Vagina (tissue), 2 donors: ENCODE measurements around the gene IGDCC3. TPM values are rescaled to one million over a fixed set of nuclear protein-coding genes. Genes with fewer than 3 reads are reported as not detected.

Experiments
- DNase-seq, 2 donors: peaks; one replicate each; pipeline ENCODE4 v3.0.0-alpha.2; 2017; ENCODE audit errors: extremely low spot score in 2 of 2
- H3K27ac ChIP-seq: fragments of 200-600 bp; sonication (generic); one replicate; pipeline ENCODE4 v1.5.1; 2019
- H3K27me3 ChIP-seq: fragments of 200-600 bp; sonication (generic); one replicate; pipeline ENCODE4 v1.5.1; 2019
- H3K36me3 ChIP-seq, 2 donors: fragments of 200-600 bp; sonication (generic); one replicate each; pipeline ENCODE4 v1.5.1; 2017 to 2019
- H3K4me1 ChIP-seq: fragments of 200-600 bp; sonication (generic); one replicate; pipeline ENCODE4 v1.5.1; 2019
- H3K4me3 ChIP-seq, 2 donors: fragments of 200-600 bp; sonication (generic); 1 replicate in 1 of 2; 2 replicates in 1 of 2; pipeline ENCODE4 v1.5.1; 2016 to 2019
- H3K9me3 ChIP-seq: fragments of 200-600 bp; sonication (generic); one replicate; pipeline ENCODE4 v1.5.1; 2019
- POLR2A ChIP-seq, 2 donors: fragments of 450-650 bp; IDR thresholded peaks; one replicate each; pipeline ENCODE4 v1.6.1; 2017; ENCODE audit warnings: antibody characterized with exemption in 2 of 2, mild to moderate bottlenecking in 2 of 2, moderate library complexity in 2 of 2
- POLR2AphosphoS5 ChIP-seq, 2 donors: sonication (generic); formaldehyde crosslinking; IDR thresholded peaks; one replicate each; pipeline ENCODE4 v1.9.0; 2017; ENCODE audit warnings: antibody characterized with exemption in 2 of 2, mild to moderate bottlenecking in 2 of 2, low read depth in 1 of 2; ENCODE audit not compliant: insufficient read depth in 1 of 2
- intact Hi-C: fragments of 100-400 bp; cut with DNase I; formaldehyde crosslinking; loops from one replicate; pipeline ENCODE4 v1.15.1; 2023
- small RNA-seq: library from RNA; depleted of rRNA; stranded (forward); fragments of <200 nt; gene quantifications from one replicate; pipeline ENCODE3, GENCODE V24; 2016
- total RNA-seq: library from RNA; depleted of rRNA; stranded (reverse); fragments of >200 nt; gene quantifications from one replicate; pipeline ENCODE4 v1.2.3, GENCODE V29; 2016
- TF ChIP-seq, protein P1 (sequence below), 3 experiments: fragments of 450-650 bp in 2 of 3; fragments of 200-600 bp in 1 of 3; sonication (generic) in 1 of 3; IDR thresholded peaks; one replicate each; pipeline ENCODE4 v1.5.1; 2017 to 2019; ENCODE audit warnings: antibody characterized with exemption in 3 of 3, mild to moderate bottlenecking in 2 of 3, moderate library complexity in 2 of 3

Gene IGDCC3
- total RNA-seq, 1 donor from 2014 or later: 0.49 TPM

- Histone ChIP-seq H3K36me3 (no peaks in the 10 kb centered on the region), H3K27ac (peak overlapping the region; percentile 88), H3K27me3 (no peaks in the 10 kb centered on the region), H3K4me3 (peak overlapping the region; percentile 71 to 78), H3K4me1 (peaks cover 27% of the 10 kb centered on the region), H3K9me3 (no peaks in the 10 kb centered on the region)
- intact Hi-C loops: no loop called here
- no peak for TF ChIP-seq POLR2AphosphoS5 (IDR thresholded peaks at IDR 0.05; ENCODE audit: insufficient read depth in 1 of 2, low read depth in 1 of 2)
- TF ChIP-seq, protein P1, sequence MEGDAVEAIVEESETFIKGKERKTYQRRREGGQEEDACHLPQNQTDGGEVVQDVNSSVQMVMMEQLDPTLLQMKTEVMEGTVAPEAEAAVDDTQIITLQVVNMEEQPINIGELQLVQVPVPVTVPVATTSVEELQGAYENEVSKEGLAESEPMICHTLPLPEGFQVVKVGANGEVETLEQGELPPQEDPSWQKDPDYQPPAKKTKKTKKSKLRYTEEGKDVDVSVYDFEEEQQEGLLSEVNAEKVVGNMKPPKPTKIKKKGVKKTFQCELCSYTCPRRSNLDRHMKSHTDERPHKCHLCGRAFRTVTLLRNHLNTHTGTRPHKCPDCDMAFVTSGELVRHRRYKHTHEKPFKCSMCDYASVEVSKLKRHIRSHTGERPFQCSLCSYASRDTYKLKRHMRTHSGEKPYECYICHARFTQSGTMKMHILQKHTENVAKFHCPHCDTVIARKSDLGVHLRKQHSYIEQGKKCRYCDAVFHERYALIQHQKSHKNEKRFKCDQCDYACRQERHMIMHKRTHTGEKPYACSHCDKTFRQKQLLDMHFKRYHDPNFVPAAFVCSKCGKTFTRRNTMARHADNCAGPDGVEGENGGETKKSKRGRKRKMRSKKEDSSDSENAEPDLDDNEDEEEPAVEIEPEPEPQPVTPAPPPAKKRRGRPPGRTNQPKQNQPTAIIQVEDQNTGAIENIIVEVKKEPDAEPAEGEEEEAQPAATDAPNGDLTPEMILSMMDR (IDR thresholded peaks at IDR 0.05): no peak
- TF ChIP-seq POLR2A (IDR thresholded peaks at IDR 0.05): no peak
- DNase-seq: no peak
Measured at GRCh38 chr15:65286069-65286703, 91.6 kb downstream of the IGDCC3 start.

DNA sequence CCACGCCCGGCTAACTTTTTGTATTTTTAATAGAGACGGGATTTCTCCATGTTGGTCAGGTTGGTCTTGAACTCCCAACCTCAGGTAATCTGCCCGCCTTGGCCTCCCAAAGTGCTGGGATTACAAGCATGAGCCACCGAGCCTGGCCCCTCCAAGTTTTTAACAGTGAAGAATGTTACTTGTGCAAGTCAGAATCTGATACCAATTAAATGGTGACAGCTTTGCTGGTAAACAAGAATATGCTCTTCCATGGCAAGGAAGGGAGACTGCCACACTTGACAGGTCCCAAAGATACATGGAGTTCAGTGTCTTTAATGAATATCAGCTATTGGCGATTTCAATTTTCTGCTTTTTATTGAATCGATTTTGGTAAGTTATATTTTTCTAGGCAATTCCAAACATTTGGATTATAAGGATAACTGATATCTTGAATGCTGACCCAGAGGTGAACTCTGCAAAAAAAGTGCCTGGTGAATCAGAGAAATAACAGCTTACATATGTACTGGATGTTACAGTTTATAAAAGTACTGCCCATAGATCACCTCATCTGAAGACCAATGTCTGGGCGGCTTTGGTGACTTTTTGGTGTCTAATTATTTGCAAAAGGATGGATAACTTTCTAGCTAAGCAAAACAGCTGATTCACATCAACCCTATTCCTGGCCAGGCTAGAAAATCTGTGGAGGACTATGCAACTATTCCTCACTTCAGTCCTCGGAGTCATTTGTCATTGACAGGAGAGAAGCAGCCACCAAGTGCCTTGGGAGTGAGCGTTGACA, 92.3 kb downstream of the IGDCC3 start:
- peaks cover 27% of the 10 kb centered on the region for H3K4me1 ChIP-seq
- intact Hi-C loops: no loop called here
- no peaks in the 10 kb centered on the region for H3K36me3 ChIP-seq
- no peaks in the 10 kb centered on the region for H3K27me3 ChIP-seq
- TF ChIP-seq, protein P1 (IDR thresholded peaks at IDR 0.05): no peak
- TF ChIP-seq POLR2A (IDR thresholded peaks at IDR 0.05): no peak
- no peaks in the 10 kb centered on the region for H3K9me3 ChIP-seq
- H3K4me3 ChIP-seq: peak overlapping the region; percentile 71 to 78
- DNase-seq: no peak
- H3K27ac ChIP-seq: peak overlapping the region; percentile 88

DNA sequence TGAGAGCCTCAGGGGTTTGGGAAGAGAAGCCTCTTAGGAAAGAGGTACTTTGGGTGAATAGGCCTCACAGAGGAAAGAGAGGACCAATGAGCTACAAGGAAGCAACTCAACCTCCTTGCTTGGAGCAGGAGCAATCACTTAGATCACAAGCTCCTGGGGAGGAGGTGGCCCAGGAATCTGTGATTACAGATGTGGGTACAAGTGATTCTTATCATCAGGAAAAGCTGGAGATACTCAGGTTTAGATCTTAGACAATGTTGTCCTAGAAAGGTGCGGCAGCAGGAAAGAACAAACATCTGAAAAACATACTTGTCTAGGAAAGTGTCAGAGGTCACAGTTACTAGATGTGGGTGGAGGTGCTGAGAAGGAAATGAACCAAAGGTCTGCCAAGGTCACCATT, 99.3 kb downstream of the IGDCC3 start:
- no peaks in the 10 kb centered on the region for H3K27me3 ChIP-seq
- intact Hi-C loops: no loop called here
- no peak for DNase-seq
- no peaks in the 10 kb centered on the region for H3K36me3 ChIP-seq
- H3K4me1 ChIP-seq: peaks cover 4% of the 10 kb centered on the region
- no peak overlapping the region for H3K4me3 ChIP-seq
- H3K27ac ChIP-seq: no peak overlapping the region
- H3K9me3 ChIP-seq: no peaks in the 10 kb centered on the region
- TF ChIP-seq, protein P1 (IDR thresholded peaks at IDR 0.05): no peak
- no peak for TF ChIP-seq POLR2AphosphoS5 (IDR thresholded peaks at IDR 0.05; ENCODE audit: insufficient read depth in 1 of 2, low read depth in 1 of 2)
- TF ChIP-seq POLR2A (IDR thresholded peaks at IDR 0.05): no peak

Small RNA genes within 50 kb of the gene (small RNA-seq; reads per million reads assigned to genes)
- gene RNU5A-1 (5,227 reads per million, percentile 100 among the genes with 10 or more reads in this experiment), gene RNU5B-1 (974 reads per million, percentile 99 among the genes with 10 or more reads in this experiment), gene SNORA24B (1.1 reads per million, percentile 26 among the genes with 10 or more reads in this experiment)

Other genes starting within 250 kb of the IGDCC3 start
- 16.5 TPM for gene PDCD7, start 244.2 kb downstream of the IGDCC3 start, total RNA-seq
- gene CLPX, start 192.7 kb downstream of the IGDCC3 start, total RNA-seq: 46.4 TPM
- 129 TPM for gene CILP, start 166.5 kb downstream of the IGDCC3 start, total RNA-seq
- gene PARP16, start 91.1 kb downstream of the IGDCC3 start, total RNA-seq: 12.8 TPM
- gene RNU5A-1, start 82.0 kb downstream of the IGDCC3 start, total RNA-seq: not detected
- not detected for gene RNU5B-1, start 73.3 kb downstream of the IGDCC3 start, total RNA-seq
- gene IGDCC4, start 44.9 kb upstream of the IGDCC3 start, total RNA-seq: 8.8 TPM
- 28.2 TPM for gene DPP8, start 139.7 kb upstream of the IGDCC3 start, total RNA-seq
- gene HACD3, start 152.5 kb upstream of the IGDCC3 start, total RNA-seq: 30.2 TPM
- gene INTS14, start 233.1 kb upstream of the IGDCC3 start, total RNA-seq: 28.0 TPM
- 7.4 TPM for gene SLC24A1, start 243.9 kb upstream of the IGDCC3 start, total RNA-seq